ENCODE results near the gene GLYATL1B. TPM values are rescaled to one million over a fixed set of nuclear protein-coding genes. Genes with fewer than 3 reads are reported as not detected.

Gene GLYATL1B
- total and polyA plus RNA-seq, 11 donors: not detected

DNA sequence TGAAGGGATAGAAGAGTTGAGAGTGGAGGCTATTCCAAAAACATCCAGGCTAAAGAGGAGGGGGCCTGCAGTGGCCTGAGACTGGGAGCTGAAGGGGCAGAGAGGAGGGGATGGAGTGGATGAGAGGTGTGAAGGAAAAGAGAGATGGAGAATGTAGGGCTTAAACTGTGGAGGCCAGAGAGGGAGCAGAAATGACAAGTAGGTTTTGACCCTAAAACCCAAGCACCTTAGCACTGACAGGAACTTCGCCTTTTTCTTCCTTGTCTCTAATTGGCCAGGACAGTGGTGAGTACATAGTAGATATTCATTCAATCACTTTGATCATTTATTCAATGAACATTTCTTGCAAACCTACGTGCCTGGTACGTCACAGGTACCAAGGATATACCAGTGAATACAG, 28.2 kb downstream of the GLYATL1B start:
- WGBS, 4 donors: 97 to 98% (median 98%) methylated on average over 3 of the region's 3 CpGs
- Histone ChIP-seq H3K27ac (no peak overlapping the region), H3K36me3 (no peaks in the 10 kb centered on the region), H3K4me1 (no peaks in the 10 kb centered on the region), H3K4me3 (no peak overlapping the region), H3K9me3 (peaks cover 0 to 29% (median 17%) of the 10 kb centered on the region in 12 donors), H3K27me3 (no peaks in the 10 kb centered on the region)
- TF ChIP-seq POLR2A (IDR thresholded peaks at IDR 0.05): no peak
- TF ChIP-seq, protein P1, sequence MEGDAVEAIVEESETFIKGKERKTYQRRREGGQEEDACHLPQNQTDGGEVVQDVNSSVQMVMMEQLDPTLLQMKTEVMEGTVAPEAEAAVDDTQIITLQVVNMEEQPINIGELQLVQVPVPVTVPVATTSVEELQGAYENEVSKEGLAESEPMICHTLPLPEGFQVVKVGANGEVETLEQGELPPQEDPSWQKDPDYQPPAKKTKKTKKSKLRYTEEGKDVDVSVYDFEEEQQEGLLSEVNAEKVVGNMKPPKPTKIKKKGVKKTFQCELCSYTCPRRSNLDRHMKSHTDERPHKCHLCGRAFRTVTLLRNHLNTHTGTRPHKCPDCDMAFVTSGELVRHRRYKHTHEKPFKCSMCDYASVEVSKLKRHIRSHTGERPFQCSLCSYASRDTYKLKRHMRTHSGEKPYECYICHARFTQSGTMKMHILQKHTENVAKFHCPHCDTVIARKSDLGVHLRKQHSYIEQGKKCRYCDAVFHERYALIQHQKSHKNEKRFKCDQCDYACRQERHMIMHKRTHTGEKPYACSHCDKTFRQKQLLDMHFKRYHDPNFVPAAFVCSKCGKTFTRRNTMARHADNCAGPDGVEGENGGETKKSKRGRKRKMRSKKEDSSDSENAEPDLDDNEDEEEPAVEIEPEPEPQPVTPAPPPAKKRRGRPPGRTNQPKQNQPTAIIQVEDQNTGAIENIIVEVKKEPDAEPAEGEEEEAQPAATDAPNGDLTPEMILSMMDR (IDR thresholded peaks at IDR 0.05): no peak
- ATAC-seq: no peak
- intact Hi-C loops (cut with DNase I): no loop called here
- DNase-seq: no peak

DNA sequence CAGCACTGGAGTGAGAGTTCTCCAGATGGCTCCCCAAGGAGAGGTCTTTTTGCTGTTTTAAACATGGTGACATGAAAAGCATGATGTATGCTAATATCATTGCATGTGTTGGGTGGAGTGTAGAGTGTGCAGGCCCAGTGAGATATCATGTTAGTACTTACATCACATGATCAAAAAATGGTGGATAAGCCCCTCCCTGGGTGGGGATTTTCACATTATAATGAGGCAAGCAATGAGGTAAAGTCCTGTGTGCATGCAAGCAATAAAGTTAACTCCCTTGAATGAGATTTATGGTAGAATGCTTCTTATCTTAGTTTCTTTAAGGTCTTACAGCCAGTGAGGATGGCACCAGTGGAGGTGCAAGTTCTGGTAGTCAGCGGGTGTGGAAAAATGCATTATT, 29.4 kb downstream of the GLYATL1B start:
- no peaks in the 10 kb centered on the region for H3K4me1 ChIP-seq
- WGBS, 4 donors: 93 to 100% (median 97%) methylated on average over 1 of the region's 1 CpG
- peaks cover 0 to 30% (median 18%) of the 10 kb centered on the region in 12 donors for H3K9me3 ChIP-seq
- no peaks in the 10 kb centered on the region for H3K36me3 ChIP-seq
- no peaks in the 10 kb centered on the region for H3K27me3 ChIP-seq
- TF ChIP-seq, protein P1 (IDR thresholded peaks at IDR 0.05): no peak
- TF ChIP-seq POLR2A (IDR thresholded peaks at IDR 0.05): no peak
- DNase-seq (no peak), ATAC-seq (no peak)
- H3K4me3 ChIP-seq: no peak overlapping the region
- H3K27ac ChIP-seq: no peak overlapping the region
- intact Hi-C loops (cut with DNase I): no loop called here

DNA sequence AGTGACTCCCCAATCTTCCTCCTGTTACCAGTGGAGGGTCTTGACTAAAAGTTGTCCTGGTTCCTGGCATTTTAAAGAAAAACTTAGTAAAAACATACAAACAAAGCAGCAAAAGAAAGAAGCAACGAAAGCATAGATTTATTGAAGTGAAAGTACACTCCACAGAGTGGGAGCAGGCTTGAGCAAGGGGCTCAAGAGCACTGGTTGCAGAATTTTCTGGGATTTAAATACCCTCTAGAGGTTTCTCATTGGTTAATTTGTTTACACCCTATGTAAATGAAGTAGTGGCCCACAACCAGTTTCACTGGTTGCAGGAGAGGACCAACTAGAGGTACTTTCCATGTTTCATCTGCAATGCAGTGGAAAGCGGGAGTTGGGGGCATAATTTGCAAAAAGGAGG, 31.7 kb downstream of the GLYATL1B start:
- Histone ChIP-seq H3K4me1 (no peaks in the 10 kb centered on the region), H3K36me3 (no peaks in the 10 kb centered on the region), H3K27me3 (no peaks in the 10 kb centered on the region), H3K27ac (no peak overlapping the region), H3K9me3 (peaks cover 0 to 30% (median 18%) of the 10 kb centered on the region in 12 donors), H3K4me3 (no peak overlapping the region)
- TF ChIP-seq, protein P1 (IDR thresholded peaks at IDR 0.05): no peak
- no peak for TF ChIP-seq POLR2A (IDR thresholded peaks at IDR 0.05)
- ATAC-seq: no peak
- 97 to 100% (median 97%) methylated on average over 2 of the region's 2 CpGs for WGBS, 4 donors
- intact Hi-C loops (cut with DNase I): no loop called here
- no peak for DNase-seq

DNA sequence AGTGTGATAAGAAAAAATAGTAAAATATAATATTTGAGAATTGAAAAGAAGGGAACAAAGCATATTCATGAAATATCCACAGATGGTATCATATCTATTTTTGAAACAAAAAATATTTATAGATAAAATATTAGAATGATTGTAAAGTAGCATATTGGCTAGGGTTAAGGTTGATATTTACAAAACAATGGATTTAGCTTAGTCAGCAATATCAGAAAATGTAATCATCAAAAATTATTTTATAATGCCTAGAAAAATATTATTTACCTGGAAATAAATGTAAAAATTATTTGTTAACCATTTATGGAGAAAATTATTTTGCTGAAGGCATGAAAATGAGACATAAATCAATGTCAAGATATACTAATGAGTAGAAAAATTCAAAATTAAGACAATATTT, 33.7 kb downstream of the GLYATL1B start:
- peaks cover 0 to 30% (median 18%) of the 10 kb centered on the region in 12 donors for H3K9me3 ChIP-seq
- H3K4me1 ChIP-seq: no peaks in the 10 kb centered on the region
- ATAC-seq (no peak), DNase-seq (no peak)
- intact Hi-C loops (cut with DNase I): no loop called here
- TF ChIP-seq, protein P1 (IDR thresholded peaks at IDR 0.05): no peak
- H3K27me3 ChIP-seq: no peaks in the 10 kb centered on the region
- no peak overlapping the region for H3K4me3 ChIP-seq
- H3K36me3 ChIP-seq: no peaks in the 10 kb centered on the region
- H3K27ac ChIP-seq: no peak overlapping the region

Measured in heart left ventricle (tissue), 16 donors.